Activated CD4-positive, alpha-beta T cell treated with anti-CD3 and anti-CD28 coated beads for 48 hours (primary cell): Measurements from ENCODE around the gene CTR9.

Experiments used
- DNase-seq: peaks from one replicate; pipeline ENCODE4 v3.0.0-alpha.2; 2020

Gene CTR9

GRCh38 chr11:10829139-10829538 lies 78.1 kb downstream of the CTR9 start:
- DNase-seq = no peak
